Measurements from ENCODE around the gene PARL.

The PARL gene

GRCh38 chr3:183810643-183811594, 73.8 kb downstream of the PARL start:
- TF ChIP-seq SIN3A (IDR thresholded peaks at IDR 0.05; ENCODE audit: borderline replicate concordance, insufficient read depth, low read length), result no peak

GRCh38 chr3:183809270-183809669, 75.4 kb downstream of the PARL start:
- TF ChIP-seq FOXP2 (optimal IDR thresholded peaks at IDR 0.05; ENCODE audit: borderline replicate concordance, extremely low read depth, extremely low read length, insufficient read depth) (no peak), REST (IDR thresholded peaks at IDR 0.05; ENCODE audit: insufficient read depth in 1 of 2, low read depth in 2 of 2, low read length in 2 of 2) (no peak), SIN3A (IDR thresholded peaks at IDR 0.05; ENCODE audit: borderline replicate concordance, insufficient read depth, low read length) (no peak), TAF1 (IDR thresholded peaks at IDR 0.05; ENCODE audit: borderline replicate concordance, insufficient read depth, low read length) (no peak), POLR2AphosphoS5 (IDR thresholded peaks at IDR 0.05; ENCODE audit: low read depth, low read length) (no peak)

- TF ChIP-seq SIN3A (IDR thresholded peaks at IDR 0.05; ENCODE audit: borderline replicate concordance, insufficient read depth, low read length) (no peak), POLR2AphosphoS5 (IDR thresholded peaks at IDR 0.05; ENCODE audit: low read depth, low read length) (no peak), REST (IDR thresholded peaks at IDR 0.05; ENCODE audit: insufficient read depth in 1 of 2, low read depth in 2 of 2, low read length in 2 of 2) (no peak), FOXP2 (optimal IDR thresholded peaks at IDR 0.05; ENCODE audit: borderline replicate concordance, extremely low read depth, extremely low read length, insufficient read depth) (no peak), TAF1 (IDR thresholded peaks at IDR 0.05; ENCODE audit: borderline replicate concordance, insufficient read depth, low read length) (no peak)
These were observed 76.3 kb downstream of the PARL start for GRCh38 chr3:183808355-183808754.

- TF ChIP-seq POLR2AphosphoS5 (IDR thresholded peaks at IDR 0.05; ENCODE audit: low read depth, low read length) (no peak), TAF1 (IDR thresholded peaks at IDR 0.05; ENCODE audit: borderline replicate concordance, insufficient read depth, low read length) (no peak), FOXP2 (optimal IDR thresholded peaks at IDR 0.05; ENCODE audit: borderline replicate concordance, extremely low read depth, extremely low read length, insufficient read depth) (no peak), SIN3A (IDR thresholded peaks at IDR 0.05; ENCODE audit: borderline replicate concordance, insufficient read depth, low read length) (no peak), REST (IDR thresholded peaks at IDR 0.05; ENCODE audit: insufficient read depth in 1 of 2, low read depth in 2 of 2, low read length in 2 of 2) (no peak)
These were observed 76.8 kb downstream of the PARL start for GRCh38 chr3:183807881-183808280.

GRCh38 chr3:183807209-183807728, 77.4 kb downstream of the PARL start:
- TF ChIP-seq FOXP2 (optimal IDR thresholded peaks at IDR 0.05; ENCODE audit: borderline replicate concordance, extremely low read depth, extremely low read length, insufficient read depth), result no peak

GRCh38 chr3:183802989-183803388, 81.7 kb downstream of the PARL start:
- no peak for TF ChIP-seq TAF1 (IDR thresholded peaks at IDR 0.05; ENCODE audit: borderline replicate concordance, insufficient read depth, low read length)
